Esophagus (tissue), 2 donors: Measurements from ENCODE around the gene ABCC1. TPM values are rescaled to one million over a fixed set of nuclear protein-coding genes. Genes with fewer than 3 reads are reported as not detected.
A peak's percentile ranks its signal among the peaks of the same experiment; 100 is the strongest.
"Not testable (repeated sequence)": the region's sequence is repeated elsewhere in the genome, so short reads cannot be mapped to it uniquely, and the experiment has no call there.

Experiments
- H3K27ac ChIP-seq, 2 donors: one replicate each; pipeline ENCODE4 v1.5.1; 2013; ENCODE audit warnings: low read depth in 2 of 2, mild to moderate bottlenecking in 2 of 2, inconsistent platforms in 1 of 2, low read length in 1 of 2, moderate library complexity in 1 of 2
- H3K27me3 ChIP-seq, 2 donors: one replicate each; pipeline ENCODE4 v1.6.1; 2013; ENCODE audit warnings: low read length in 2 of 2, control low read depth in 1 of 2, mild to moderate bottlenecking in 1 of 2; ENCODE audit not compliant: insufficient read depth in 2 of 2, control insufficient read depth in 1 of 2
- H3K36me3 ChIP-seq, 2 donors: one replicate each; pipeline ENCODE4 v1.6.1; 2013; ENCODE audit warnings: low read length in 1 of 2; ENCODE audit not compliant: control insufficient read depth in 2 of 2, insufficient read depth in 2 of 2
- H3K4me1 ChIP-seq, 2 donors: one replicate each; pipeline ENCODE4 v1.6.1; 2013; ENCODE audit warnings: low read length in 1 of 2; ENCODE audit not compliant: control insufficient read depth in 2 of 2, insufficient read depth in 2 of 2
- H3K4me3 ChIP-seq, 2 donors: one replicate each; pipeline ENCODE4 v1.5.1; 2013; ENCODE audit warnings: low read length in 2 of 2, mild to moderate bottlenecking in 2 of 2, low read depth in 1 of 2, moderate library complexity in 1 of 2
- H3K9me3 ChIP-seq, 2 donors: one replicate each; pipeline ENCODE4 v1.6.1; 2013; ENCODE audit warnings: mild to moderate bottlenecking in 2 of 2, low read depth in 1 of 2, low read length in 1 of 2, moderate library complexity in 1 of 2; ENCODE audit not compliant: control insufficient read depth in 2 of 2, insufficient read depth in 1 of 2
- WGBS, 2 donors: extraction: QIAGEN DNeasy Blood & Tissue Kit; methylation state at CpG; one replicate each; pipeline ENCODE4 v1.1.7; 2013; 5-methylcytosine and 5-hydroxymethylcytosine counted together
- polyA plus RNA-seq, 2 donors: library from polyadenylated mRNA; stranded (reverse); fragments of 200-250 nt; gene quantifications; one replicate each; pipeline ENCODE4 v1.2.3, GENCODE V29; 2013
- donor health status: healthy with polysubstance abuse.
- donor health status: Bipolar disorder and iron deficiency.

ABCC1 gene
- polyA plus RNA-seq, 2 donors = 14.8 to 21.8 TPM

DNA sequence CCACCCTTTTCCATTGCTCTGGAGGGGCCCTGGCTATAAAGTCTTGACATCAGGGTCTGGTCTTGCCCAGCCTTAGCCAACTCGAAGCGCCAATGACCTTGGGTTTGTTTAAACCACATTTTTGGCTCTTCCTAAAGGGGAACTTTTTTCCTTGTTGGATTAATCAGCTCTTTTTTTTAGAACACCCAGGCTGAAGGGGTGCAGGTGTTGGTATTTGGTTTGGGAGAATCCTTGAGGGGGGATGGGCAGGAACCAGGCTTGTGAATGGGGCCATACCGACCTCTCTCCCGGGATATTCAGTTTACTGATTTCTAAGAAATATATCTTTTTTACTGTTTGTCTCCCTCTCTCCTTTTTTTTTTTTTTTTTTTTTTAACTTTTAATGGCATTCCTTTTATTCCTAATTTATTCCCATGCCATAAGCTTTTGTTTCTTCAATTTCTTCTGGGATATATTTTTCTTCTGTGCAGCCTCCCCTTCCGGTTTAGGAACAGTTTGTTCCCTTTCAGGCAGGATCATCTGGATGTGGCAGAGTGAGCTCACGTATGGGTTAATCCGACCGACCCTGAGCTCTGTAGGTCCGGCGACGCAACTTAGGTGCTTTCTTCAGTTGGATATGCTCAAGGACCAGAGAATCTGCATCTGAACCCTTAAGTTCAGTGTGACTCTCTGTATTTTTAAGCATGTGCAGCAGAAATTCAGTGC is 144.4 kb downstream of the ABCC1 start:
- H3K27me3 ChIP-seq = no peaks in the 10 kb centered on the region
- H3K4me3 ChIP-seq = no peak overlapping the region
- H3K27ac ChIP-seq = peak overlapping the region; percentile 44 to 53
- H3K9me3 ChIP-seq = no peaks in the 10 kb centered on the region
- 71 to 76% methylated on average over 11 of the region's 11 CpGs for WGBS, 2 donors
- H3K4me1 ChIP-seq = no peaks in the 10 kb centered on the region
- peaks cover 22 to 25% of the 10 kb centered on the region in 2 donors for H3K36me3 ChIP-seq

DNA sequence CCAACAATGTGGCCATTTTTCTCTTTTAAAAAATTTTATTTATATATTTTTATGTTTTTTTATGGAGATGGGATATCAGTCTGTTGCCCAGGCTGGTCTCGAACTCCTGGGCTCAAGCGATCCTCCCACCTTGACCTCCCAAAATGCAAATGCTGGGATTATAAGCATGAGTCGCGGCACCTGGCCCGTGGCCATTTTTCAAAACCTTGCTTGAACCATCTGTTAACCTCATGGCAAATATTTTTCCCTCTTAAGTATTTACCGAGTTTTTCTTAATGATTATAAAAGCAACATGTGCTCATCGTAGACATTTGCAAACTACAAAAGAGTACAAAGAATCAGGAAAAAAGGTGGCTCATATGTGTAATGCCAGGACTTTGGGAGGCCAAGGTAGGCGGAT is 146.2 kb downstream of the ABCC1 start:
- H3K36me3 ChIP-seq = peaks cover 14 to 23% of the 10 kb centered on the region in 2 donors
- H3K9me3 ChIP-seq = no peaks in the 10 kb centered on the region
- H3K4me3 ChIP-seq = no peak overlapping the region
- no peaks in the 10 kb centered on the region for H3K27me3 ChIP-seq
- peak overlapping the region in 1 of 2 donors; percentile 38 for H3K27ac ChIP-seq
- no peaks in the 10 kb centered on the region for H3K4me1 ChIP-seq
- WGBS, 2 donors = 76% methylated on average over 8 of the region's 8 CpGs

DNA sequence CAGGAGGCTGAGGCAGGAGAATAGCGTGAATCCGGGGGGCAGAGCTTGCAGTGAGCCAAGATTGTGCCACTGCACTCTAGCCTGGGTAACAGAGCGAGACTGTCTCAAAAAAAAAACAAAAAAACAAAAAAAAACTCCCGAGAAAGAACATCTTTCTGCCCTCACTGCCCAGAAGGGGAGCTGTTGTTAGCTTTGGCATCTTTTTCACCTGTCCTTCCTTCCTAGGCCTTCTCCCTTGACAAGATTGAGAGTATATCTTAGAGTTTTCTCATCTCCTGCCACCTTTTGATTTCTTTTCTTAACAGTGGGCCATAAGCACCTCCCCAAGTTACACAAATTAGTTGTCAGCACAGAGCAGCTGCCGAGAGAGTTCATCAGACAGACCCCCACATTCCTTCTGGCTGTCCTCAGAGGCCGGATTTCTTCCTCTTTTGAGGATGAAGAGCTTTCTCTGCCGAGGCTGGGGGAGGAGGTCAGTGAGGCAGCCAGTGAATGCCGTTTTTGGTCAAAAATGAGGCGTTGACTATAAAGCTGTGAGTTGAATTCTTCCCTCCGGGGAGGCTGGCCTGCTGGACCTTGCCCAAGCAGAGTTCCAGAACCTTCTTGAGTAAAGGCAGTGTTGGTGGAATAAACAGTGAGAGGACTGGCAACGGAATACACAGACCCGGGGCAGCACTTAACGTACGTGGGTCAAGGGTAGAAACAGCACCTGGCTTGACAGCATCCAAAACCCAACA is 146.9 kb downstream of the ABCC1 start:
- Histone ChIP-seq H3K4me3 (no peak overlapping the region), H3K4me1 (no peaks in the 10 kb centered on the region), H3K36me3 (peaks cover 14 to 19% of the 10 kb centered on the region in 2 donors), H3K9me3 (no peaks in the 10 kb centered on the region), H3K27ac (peak overlapping the region; percentile 55 to 61), H3K27me3 (no peaks in the 10 kb centered on the region)
- 54 to 68% methylated on average over 14 of the region's 14 CpGs for WGBS, 2 donors

DNA sequence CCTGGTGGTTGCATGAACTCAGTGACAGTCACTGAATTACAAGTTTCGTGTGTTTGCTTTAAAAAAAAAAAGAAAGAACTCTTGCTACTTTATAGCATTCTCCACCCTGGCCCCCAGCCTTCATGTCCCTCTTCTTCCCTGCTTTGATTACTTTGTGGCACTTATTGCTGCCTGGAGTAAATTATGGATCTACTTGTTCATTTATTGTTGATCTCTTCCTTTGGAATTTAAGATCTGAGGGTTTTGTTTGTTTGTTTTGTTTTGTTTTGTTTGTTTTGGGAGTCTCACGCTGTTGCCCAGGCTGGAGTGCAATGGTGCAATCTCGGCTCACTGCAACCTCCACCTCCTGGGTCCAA is 147.4 kb downstream of the ABCC1 start:
- Histone ChIP-seq H3K4me3 (no peak overlapping the region), H3K36me3 (peaks cover 11 to 23% of the 10 kb centered on the region in 2 donors), H3K4me1 (no peaks in the 10 kb centered on the region), H3K27ac (peak overlapping the region; percentile 44 to 45), H3K27me3 (no peaks in the 10 kb centered on the region), H3K9me3 (no peaks in the 10 kb centered on the region)
- 52 to 76% methylated on average over 3 of the region's 3 CpGs for WGBS, 2 donors

- 87 to 92% methylated on average over 4 of the region's 4 CpGs for WGBS, 2 donors
- H3K4me1 ChIP-seq = no peaks in the 10 kb centered on the region
- H3K27ac ChIP-seq = peak overlapping the region in 1 of 2 donors; percentile 48
- H3K4me3 ChIP-seq = no peak overlapping the region
- peaks cover 11 to 35% of the 10 kb centered on the region in 2 donors for H3K36me3 ChIP-seq
- H3K9me3 ChIP-seq = no peaks in the 10 kb centered on the region
- no peaks in the 10 kb centered on the region for H3K27me3 ChIP-seq
Measured at GRCh38 chr16:16099320-16099719, 149.9 kb downstream of the ABCC1 start.

DNA sequence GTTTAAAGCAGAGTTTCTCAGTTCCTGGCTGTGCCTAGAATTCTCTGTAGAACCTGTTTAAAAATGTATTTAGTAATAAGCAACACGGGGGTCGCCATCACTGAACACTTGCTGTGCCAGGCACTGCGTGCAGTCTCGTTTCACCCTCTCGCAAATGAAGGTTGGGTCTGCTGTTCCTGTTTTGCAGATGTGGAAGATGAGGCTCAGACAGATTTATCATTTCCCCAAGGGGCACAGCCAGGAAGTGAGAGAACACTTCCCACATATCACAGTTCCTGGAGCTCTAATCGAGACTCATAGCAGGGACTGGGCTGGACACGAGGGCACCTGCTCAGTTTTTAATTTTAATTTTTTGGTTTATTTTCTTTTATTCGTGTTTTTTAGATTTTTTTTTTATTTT is 151.2 kb downstream of the ABCC1 start:
- peaks cover 11 to 41% of the 10 kb centered on the region in 2 donors for H3K36me3 ChIP-seq
- H3K4me1 ChIP-seq = no peaks in the 10 kb centered on the region
- WGBS, 2 donors = 75 to 79% methylated on average over 8 of the region's 8 CpGs
- no peaks in the 10 kb centered on the region for H3K27me3 ChIP-seq
- no peak overlapping the region for H3K27ac ChIP-seq
- H3K9me3 ChIP-seq = no peaks in the 10 kb centered on the region
- no peak overlapping the region for H3K4me3 ChIP-seq

- Histone ChIP-seq H3K4me3 (no peak overlapping the region), H3K4me1 (no peaks in the 10 kb centered on the region), H3K27me3 (no peaks in the 10 kb centered on the region), H3K9me3 (no peaks in the 10 kb centered on the region), H3K36me3 (peaks cover 8 to 40% of the 10 kb centered on the region in 2 donors), H3K27ac (no peak overlapping the region)
- 70 to 86% methylated on average over 5 of the region's 5 CpGs for WGBS, 2 donors
Measured at GRCh38 chr16:16101585-16101984, 152.2 kb downstream of the ABCC1 start.

DNA sequence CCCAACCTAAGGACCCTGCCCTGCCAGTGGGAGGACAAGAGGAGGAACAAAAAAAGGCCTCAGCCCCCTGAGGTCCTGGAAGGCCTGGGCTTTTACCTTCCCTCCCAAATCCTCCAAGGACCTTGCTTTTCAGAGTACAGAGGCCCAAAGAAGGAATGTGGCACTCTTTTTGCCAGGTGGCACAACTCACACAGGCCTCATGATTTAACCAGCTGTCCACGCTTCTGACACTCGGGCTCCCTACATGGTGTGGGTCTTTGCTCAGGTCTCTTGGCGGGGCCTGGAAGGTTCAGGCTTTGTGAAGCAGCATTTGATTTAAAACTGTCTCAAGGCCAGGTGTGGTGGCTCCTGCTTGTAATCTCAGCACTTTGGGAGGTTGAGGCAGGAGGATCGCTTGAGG is 153.3 kb downstream of the ABCC1 start:
- Histone ChIP-seq H3K27ac (peak overlapping the region in 1 of 2 donors; percentile 28), H3K9me3 (no peaks in the 10 kb centered on the region), H3K36me3 (peaks cover 4 to 42% of the 10 kb centered on the region in 2 donors), H3K4me3 (no peak overlapping the region), H3K27me3 (no peaks in the 10 kb centered on the region), H3K4me1 (no peaks in the 10 kb centered on the region)
- WGBS, 2 donors = 87 to 97% methylated on average over 4 of the region's 4 CpGs

- H3K27me3 ChIP-seq, H3K4me1 ChIP-seq, H3K27ac ChIP-seq, H3K9me3 ChIP-seq, H3K4me3 ChIP-seq: not testable (repeated sequence)
- H3K36me3 ChIP-seq = peaks cover 0 to 34% of the 10 kb centered on the region in 2 donors
- WGBS, 2 donors = 92 to 93% methylated on average over 16 of the region's 16 CpGs
Measured at GRCh38 chr16:16104132-16104803, 154.9 kb downstream of the ABCC1 start.
